Measurements from ENCODE around the gene CEACAM3.

CEACAM3 gene

DNA sequence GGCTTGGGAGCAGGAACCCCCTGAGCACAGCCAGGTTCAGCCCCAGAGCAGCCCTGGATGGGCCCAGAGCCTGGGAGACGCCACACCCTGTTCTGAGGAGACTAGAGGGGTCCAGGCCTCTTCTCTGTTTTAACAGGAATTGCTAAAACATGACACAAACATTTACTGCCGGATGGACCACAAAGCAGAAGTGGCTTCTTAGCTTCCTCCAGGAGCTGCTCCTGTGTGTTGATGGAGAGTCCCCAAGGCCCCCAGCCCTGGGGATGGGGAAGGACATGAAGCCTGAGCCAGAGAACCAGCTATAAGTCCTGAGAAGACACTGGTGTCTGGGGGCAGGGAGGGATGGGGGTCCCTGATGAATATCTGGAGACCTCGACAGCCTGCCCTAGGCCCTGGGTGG lies 14.6 kb downstream of the CEACAM3 start:
- in situ Hi-C loops (cut with HindIII; ENCODE audit: low sequenced_read_pairs), result no loop called here
- no peak for TF ChIP-seq CTCF (IDR thresholded peaks at IDR 0.05; ENCODE audit: low read depth, low read length, missing control alignments)
- no peak for DNase-seq (ENCODE audit: low read depth)
- no peak overlapping the region for H3K4me3 ChIP-seq (ENCODE audit: low read depth, low read length)

- H3K4me3 ChIP-seq (ENCODE audit: low read depth, low read length), result no peak overlapping the region
- no peak for TF ChIP-seq CTCF (IDR thresholded peaks at IDR 0.05; ENCODE audit: low read depth, low read length, missing control alignments)
- no peak for DNase-seq (ENCODE audit: low read depth)
- in situ Hi-C loops (cut with HindIII; ENCODE audit: low sequenced_read_pairs), result no loop called here
Observed at GRCh38 chr19:41811981-41812380, 15.6 kb downstream of the CEACAM3 start.

- DNase-seq (ENCODE audit: low read depth), result no peak
Observed at GRCh38 chr19:41813911-41814310, 17.5 kb downstream of the CEACAM3 start.

GRCh38 chr19:41815301-41815700 lies 18.9 kb downstream of the CEACAM3 start:
- no peak overlapping the region for H3K4me3 ChIP-seq (ENCODE audit: low read depth, low read length)
- in situ Hi-C loops (cut with HindIII; ENCODE audit: low sequenced_read_pairs), result no loop called here
- no peak for DNase-seq (ENCODE audit: low read depth)
- no peak for TF ChIP-seq CTCF (IDR thresholded peaks at IDR 0.05; ENCODE audit: low read depth, low read length, missing control alignments)

More at GRCh38 chr19:41813911-41814310, 17.5 kb downstream of the CEACAM3 start:
- in situ Hi-C loops (cut with HindIII; ENCODE audit: low sequenced_read_pairs), result no loop called here
- no peak overlapping the region for H3K4me3 ChIP-seq (ENCODE audit: low read depth, low read length)
- TF ChIP-seq CTCF (IDR thresholded peaks at IDR 0.05; ENCODE audit: low read depth, low read length, missing control alignments), result no peak

DNA sequence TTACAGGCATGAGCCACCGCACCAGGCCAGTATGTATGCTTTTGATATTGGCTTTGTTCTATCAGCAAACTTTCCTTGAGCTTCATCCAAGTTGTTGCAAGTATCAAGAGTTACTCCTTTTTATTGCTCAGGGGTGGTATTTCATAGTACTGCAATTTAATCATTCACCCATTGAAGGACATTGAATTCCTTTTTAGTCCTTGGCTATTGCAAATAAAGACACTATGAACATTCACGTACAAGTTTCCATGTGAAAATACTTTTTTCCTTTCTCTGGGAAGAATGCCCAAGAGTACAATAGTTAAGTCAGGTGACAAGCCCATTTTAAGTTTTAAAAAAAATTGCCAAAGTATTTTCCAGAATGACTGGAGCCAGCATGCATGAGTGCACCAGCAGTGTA lies 20.4 kb downstream of the CEACAM3 start:
- no peak for TF ChIP-seq CTCF (IDR thresholded peaks at IDR 0.05; ENCODE audit: low read depth, low read length, missing control alignments)
- no peak for DNase-seq (ENCODE audit: low read depth)
- no peak overlapping the region for H3K4me3 ChIP-seq (ENCODE audit: low read depth, low read length)
- in situ Hi-C loops (cut with HindIII; ENCODE audit: low sequenced_read_pairs), result no loop called here

GRCh38 chr19:41821003-41821735 lies 24.8 kb downstream of the CEACAM3 start:
- DNase-seq (ENCODE audit: low read depth), result no peak
- peak; percentile 44 for TF ChIP-seq CTCF (IDR thresholded peaks at IDR 0.05; ENCODE audit: low read depth, low read length, missing control alignments)
- no peak overlapping the region for H3K4me3 ChIP-seq (ENCODE audit: low read depth, low read length)
- in situ Hi-C loops (cut with HindIII; ENCODE audit: low sequenced_read_pairs), result no loop called here
